MCF 10A (cell line): ENCODE measurements around the gene ABL2. TPM values are rescaled to one million over a fixed set of nuclear protein-coding genes. Genes with fewer than 3 reads are reported as not detected.
"Not testable (repeated sequence)": the region's sequence is repeated elsewhere in the genome, so short reads cannot be mapped to it uniquely, and the experiment has no call there.

Experiments
- BruUV-seq: library from RNA; stranded (reverse); fragments of 400-500 nt; replicated peaks from 2 replicates; lab custom pipeline; 2021; lab: Mats Ljungman, UMichigan
- CTCF ChIA-PET: fragments of 300-600 bp; sonication (Branson Sonifier 250); formaldehyde crosslinking; extraction: SDS; loops from one replicate; lab custom pipeline; 2021; ENCODE audit warnings: antibody characterized with exemption, inconsistent platforms; lab: Yijun Ruan, JAX
- POLR2A ChIA-PET: fragments of 300-600, 350-650 bp; sonication (Branson Sonifier 250); formaldehyde crosslinking; extraction: SDS; loops from one replicate; lab custom pipeline; 2020; ENCODE audit warnings: antibody characterized with exemption, inconsistent platforms; lab: Yijun Ruan, JAX
- DNase-seq: peaks from one replicate; pipeline ENCODE4 v3.0.0-alpha.2; 2018; ENCODE audit not compliant: unreplicated experiment
- H3K27ac Mint-ChIP-seq: one replicate; pipeline ENCODE4 v1.8.0; 2022; ENCODE audit warnings: mild to moderate bottlenecking, low read depth, mixed read lengths; ENCODE audit not compliant: unreplicated experiment
- H3K27me3 Mint-ChIP-seq: one replicate; pipeline ENCODE4 v1.8.0; 2022; ENCODE audit warnings: mixed read lengths; ENCODE audit not compliant: insufficient read depth, unreplicated experiment
- H3K36me3 Mint-ChIP-seq: one replicate; pipeline ENCODE4 v1.8.0; 2022; ENCODE audit warnings: mild to moderate bottlenecking, moderate library complexity, mixed read lengths; ENCODE audit not compliant: insufficient read depth, unreplicated experiment
- H3K4me1 Mint-ChIP-seq: one replicate; pipeline ENCODE4 v1.8.0; 2022; ENCODE audit warnings: mixed read lengths; ENCODE audit not compliant: insufficient read depth, unreplicated experiment
- H3K4me3 Mint-ChIP-seq: one replicate; pipeline ENCODE4 v1.8.0; 2022; ENCODE audit warnings: mild to moderate bottlenecking, moderate library complexity, mixed read lengths; ENCODE audit not compliant: unreplicated experiment
- H3K9me3 Mint-ChIP-seq: one replicate; pipeline ENCODE4 v1.8.0; 2022; ENCODE audit warnings: mixed read lengths; ENCODE audit not compliant: unreplicated experiment
- intact Hi-C: fragments of 100-400 bp; cut with micrococcal nuclease; formaldehyde crosslinking; loops from 2 replicates; pipeline ENCODE4 v1.14.1; 2022
- total RNA-seq: library from RNA; stranded (reverse); gene quantifications from 2 replicates; pipeline ENCODE4 v1.2.3, GENCODE V29; 2022
- TF ChIP-seq, protein P1 (sequence below): fragments of 200-600 bp; IDR thresholded peaks from one replicate; pipeline ENCODE4 v1.8.0; 2022; ENCODE audit warnings: antibody characterized with exemption, mild to moderate bottlenecking; ENCODE audit not compliant: unreplicated experiment

ABL2 gene
- total RNA-seq, 1 experiment from 2014 or later = 109 TPM

DNA sequence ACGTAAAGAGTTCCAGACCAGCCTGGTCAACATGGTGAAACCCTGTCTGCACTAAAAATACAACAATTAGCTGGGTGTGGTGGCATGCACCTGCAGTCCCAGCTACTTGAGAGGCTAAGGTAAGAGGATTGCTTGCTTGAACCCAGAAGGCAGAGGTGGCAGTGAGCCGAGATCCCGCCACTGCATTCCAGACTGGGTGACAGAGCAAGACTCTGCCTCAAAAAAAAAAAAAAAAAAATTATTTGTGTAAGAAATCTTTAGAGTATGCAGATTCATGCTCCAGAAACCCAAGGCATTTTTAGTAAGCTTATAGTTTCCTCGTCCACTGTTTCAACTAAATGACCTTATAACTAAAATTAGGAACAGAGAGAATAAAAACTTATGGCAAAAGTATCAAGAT lies 51.3 kb downstream of the ABL2 start:
- H3K36me3 Mint-ChIP-seq = peaks cover 7% of the 10 kb centered on the region
- no peaks in the 10 kb centered on the region for H3K9me3 Mint-ChIP-seq
- ChIA-PET CTCF (interaction anchor here (0.6 to 1.6 kb wide), 7 partner anchors 15 to 192 kb away, joined by 3 to 8 read pairs (median 4); no protein-coding TSS in a partner anchor), POLR2A (interaction anchor here (0.7 to 7.3 kb wide), 2 partner anchors 38 to 96 kb away, joined by 3 to 67 read pairs; partner anchors contain the start of gene TOR3A)
- H3K4me1 Mint-ChIP-seq = peaks cover 43% of the 10 kb centered on the region
- BruUV-seq = no TSS peak
- no peaks in the 10 kb centered on the region for H3K27me3 Mint-ChIP-seq
- H3K4me3 Mint-ChIP-seq = no peak overlapping the region
- H3K27ac Mint-ChIP-seq = peak overlapping the region; percentile 70
- TF ChIP-seq, protein P1, sequence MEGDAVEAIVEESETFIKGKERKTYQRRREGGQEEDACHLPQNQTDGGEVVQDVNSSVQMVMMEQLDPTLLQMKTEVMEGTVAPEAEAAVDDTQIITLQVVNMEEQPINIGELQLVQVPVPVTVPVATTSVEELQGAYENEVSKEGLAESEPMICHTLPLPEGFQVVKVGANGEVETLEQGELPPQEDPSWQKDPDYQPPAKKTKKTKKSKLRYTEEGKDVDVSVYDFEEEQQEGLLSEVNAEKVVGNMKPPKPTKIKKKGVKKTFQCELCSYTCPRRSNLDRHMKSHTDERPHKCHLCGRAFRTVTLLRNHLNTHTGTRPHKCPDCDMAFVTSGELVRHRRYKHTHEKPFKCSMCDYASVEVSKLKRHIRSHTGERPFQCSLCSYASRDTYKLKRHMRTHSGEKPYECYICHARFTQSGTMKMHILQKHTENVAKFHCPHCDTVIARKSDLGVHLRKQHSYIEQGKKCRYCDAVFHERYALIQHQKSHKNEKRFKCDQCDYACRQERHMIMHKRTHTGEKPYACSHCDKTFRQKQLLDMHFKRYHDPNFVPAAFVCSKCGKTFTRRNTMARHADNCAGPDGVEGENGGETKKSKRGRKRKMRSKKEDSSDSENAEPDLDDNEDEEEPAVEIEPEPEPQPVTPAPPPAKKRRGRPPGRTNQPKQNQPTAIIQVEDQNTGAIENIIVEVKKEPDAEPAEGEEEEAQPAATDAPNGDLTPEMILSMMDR = no peak
- intact Hi-C loops = no loop called here
- no peak for DNase-seq

DNA sequence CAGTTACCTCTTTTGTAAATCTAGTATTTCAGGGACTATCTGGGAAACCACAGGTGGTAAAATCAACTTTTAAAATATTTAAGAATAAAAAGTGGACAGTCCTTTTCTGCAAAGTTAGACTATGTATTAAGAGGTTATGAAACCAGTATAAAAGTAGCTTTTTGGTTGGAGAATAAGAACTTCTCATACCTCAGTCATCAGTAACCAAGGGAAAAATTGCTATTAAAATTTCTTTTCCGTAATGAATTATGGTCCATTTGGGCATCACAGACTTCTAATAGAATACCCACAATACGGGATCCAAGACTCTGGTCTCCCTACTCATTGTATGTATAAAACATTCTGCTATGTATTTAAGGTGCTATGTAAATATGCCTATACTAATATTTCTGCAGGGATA lies 51.9 kb downstream of the ABL2 start:
- intact Hi-C loops = no loop called here
- H3K4me1 Mint-ChIP-seq = peaks cover 43% of the 10 kb centered on the region
- POLR2A ChIA-PET = interaction anchor here (0.6 to 7.3 kb wide), 2 partner anchors 38 to 115 kb away, joined by 3 to 67 read pairs; no protein-coding TSS in a partner anchor
- TF ChIP-seq, protein P1 = no peak
- CTCF ChIA-PET = interaction anchor here (0.6 to 1.6 kb wide), 4 partner anchors 16 to 193 kb away, joined by 3 to 8 read pairs (median 4); no protein-coding TSS in a partner anchor
- DNase-seq = no peak
- H3K27me3 Mint-ChIP-seq = no peaks in the 10 kb centered on the region
- H3K9me3 Mint-ChIP-seq = no peaks in the 10 kb centered on the region
- no peak overlapping the region for H3K27ac Mint-ChIP-seq
- BruUV-seq = no TSS peak
- H3K4me3 Mint-ChIP-seq = no peak overlapping the region
- H3K36me3 Mint-ChIP-seq = peaks cover 12% of the 10 kb centered on the region

DNA sequence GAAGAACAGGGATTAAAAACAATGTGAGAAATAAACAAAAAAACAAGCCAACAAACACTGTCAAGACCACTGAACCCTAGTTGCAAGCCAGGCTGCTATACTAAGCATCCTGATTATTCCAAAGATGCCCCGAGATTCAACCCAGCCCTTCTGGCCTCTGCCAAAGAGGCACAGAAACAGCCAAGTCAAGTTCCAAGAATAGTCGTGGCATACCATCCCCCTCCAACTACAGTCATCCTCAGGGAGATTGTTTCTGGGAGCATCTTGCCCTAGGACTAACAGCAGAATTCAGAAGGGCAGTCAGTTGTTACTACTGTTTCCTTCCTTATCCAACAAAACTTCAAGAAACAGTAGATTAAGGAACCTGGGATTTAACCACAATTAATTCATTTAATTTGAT lies 52.3 kb downstream of the ABL2 start:
- ChIA-PET POLR2A (interaction anchor here (0.6 to 7.3 kb wide), 2 partner anchors 37 to 115 kb away, joined by 3 to 67 read pairs; no protein-coding TSS in a partner anchor), CTCF (interaction anchor here (1.6 kb wide), 1 partner anchor 56 kb away, joined by 8 read pairs; no protein-coding TSS in a partner anchor)
- BruUV-seq = no TSS peak
- peaks cover 12% of the 10 kb centered on the region for H3K36me3 Mint-ChIP-seq
- H3K27ac Mint-ChIP-seq = no peak overlapping the region
- H3K27me3 Mint-ChIP-seq = no peaks in the 10 kb centered on the region
- TF ChIP-seq, protein P1 = no peak
- DNase-seq = peak; percentile 21
- intact Hi-C loops = no loop called here
- H3K9me3 Mint-ChIP-seq = no peaks in the 10 kb centered on the region
- H3K4me1 Mint-ChIP-seq = peaks cover 41% of the 10 kb centered on the region
- no peak overlapping the region for H3K4me3 Mint-ChIP-seq

DNA sequence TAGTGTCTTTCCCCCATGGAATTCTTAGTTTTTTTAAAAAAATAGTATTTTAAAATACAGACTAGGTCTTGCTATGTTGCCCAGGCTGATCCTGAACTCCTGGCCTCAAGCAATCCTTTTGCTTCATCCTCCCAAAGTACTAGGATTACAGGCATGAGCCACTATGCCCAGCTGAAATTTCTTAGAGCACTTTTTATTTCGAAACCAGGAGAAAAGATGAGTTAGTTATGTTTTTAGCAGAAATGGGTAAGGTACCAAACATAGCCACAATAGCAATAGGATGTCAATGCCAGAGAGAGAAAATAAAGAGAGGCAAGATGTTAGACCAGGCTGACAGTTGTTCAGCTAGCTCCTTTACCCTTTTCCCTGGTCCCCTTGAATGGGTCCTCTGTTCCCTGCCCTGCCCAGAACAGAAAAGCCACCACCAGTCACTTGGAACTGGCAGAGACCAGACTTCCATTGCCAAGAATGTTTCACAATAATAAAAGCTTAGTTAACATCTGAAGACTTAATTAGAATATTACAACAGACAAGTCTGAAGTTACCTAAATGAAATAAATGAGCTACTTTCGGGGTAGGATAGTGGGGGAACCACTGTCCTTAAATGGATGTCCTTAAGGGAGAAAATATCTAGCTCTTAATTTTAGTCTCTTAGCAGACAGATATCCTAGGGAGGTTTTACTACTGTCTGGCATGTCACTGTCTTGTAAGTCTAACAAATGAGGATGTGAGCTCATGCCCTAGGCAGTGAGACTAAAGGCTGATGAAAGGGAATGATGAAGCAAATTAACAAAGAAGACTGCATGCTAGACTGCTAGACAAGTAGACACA lies 54.3 kb downstream of the ABL2 start:
- H3K27ac Mint-ChIP-seq = peak overlapping the region; percentile 84
- H3K4me3 Mint-ChIP-seq = peak overlapping the region; percentile 21
- no peaks in the 10 kb centered on the region for H3K27me3 Mint-ChIP-seq
- peak; percentile 74 for DNase-seq
- no peaks in the 10 kb centered on the region for H3K9me3 Mint-ChIP-seq
- H3K36me3 Mint-ChIP-seq = peaks cover 12% of the 10 kb centered on the region
- intact Hi-C loops = no loop called here
- ChIA-PET CTCF (interaction anchor here (0.6 to 2.0 kb wide), 17 partner anchors 9 to 197 kb away, joined by 3 to 16 read pairs (median 4); no protein-coding TSS in a partner anchor), POLR2A (interaction anchor here (0.5 to 1.6 kb wide), 20 partner anchors 10 to 1188 kb away, joined by 3 to 16 read pairs (median 4); partner anchors contain the start of genes SOAT1 and TOR3A)
- TSS peak; percentile 36 for BruUV-seq
- peaks cover 24% of the 10 kb centered on the region for H3K4me1 Mint-ChIP-seq
- TF ChIP-seq, protein P1 = no peak

DNA sequence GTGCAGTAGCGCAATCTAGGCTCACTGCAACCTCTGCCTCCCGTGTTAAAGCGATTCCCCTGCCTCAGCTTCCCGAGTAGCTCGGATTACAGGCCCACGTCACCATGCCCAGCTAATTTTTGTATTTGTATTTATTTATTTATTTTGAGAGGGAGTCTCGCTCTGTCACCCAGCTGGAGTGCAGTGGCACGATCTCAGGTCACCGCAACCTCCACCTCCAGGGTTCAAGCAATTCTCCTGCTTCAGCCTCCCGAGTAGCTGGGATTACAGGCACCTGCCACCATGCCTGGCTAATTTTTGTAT lies 59.1 kb downstream of the ABL2 start:
- intact Hi-C loops, H3K27ac Mint-ChIP-seq, H3K4me3 Mint-ChIP-seq, DNase-seq, H3K27me3 Mint-ChIP-seq, BruUV-seq, H3K9me3 Mint-ChIP-seq: not testable (repeated sequence)
- CTCF ChIA-PET = interaction anchor here (0.7 to 2.0 kb wide), 5 partner anchors 9 to 915 kb away, joined by 3 to 5 read pairs (median 4); no protein-coding TSS in a partner anchor
- H3K36me3 Mint-ChIP-seq = peaks cover 12% of the 10 kb centered on the region
- H3K4me1 Mint-ChIP-seq = peaks cover 22% of the 10 kb centered on the region
- POLR2A ChIA-PET = interaction anchor here (0.7 to 2.4 kb wide), 5 partner anchors 10 to 33 kb away, joined by 3 to 8 read pairs (median 4); no protein-coding TSS in a partner anchor
